Neural progenitor cell (in vitro differentiated cells): ENCODE measurements around the gene TRIM10. TPM values are rescaled to one million over a fixed set of nuclear protein-coding genes. Genes with fewer than 3 reads are reported as not detected.

Experiments used
- DNase-seq: peaks from one replicate; pipeline ENCODE4 v3.0.0-alpha.2; 2016; ENCODE audit warnings: low spot score
- H2AFZ ChIP-seq: fragments of 200-600 bp; sonication (generic); replicated peaks from 2 replicates; pipeline ENCODE4 v1.6.1; 2016; ENCODE audit warnings: antibody characterized with exemption
- H3F3A ChIP-seq: fragments of 200-600 bp; sonication (generic); 2 replicates; pipeline ENCODE4 v1.6.1; 2016; ENCODE audit warnings: antibody characterized with exemption, low read depth
- H3K27ac ChIP-seq: fragments of 200-600 bp; sonication (generic); 2 replicates; pipeline ENCODE4 v1.5.1; 2016; ENCODE audit warnings: mild to moderate bottlenecking
- H3K27me3 ChIP-seq: fragments of 200-600 bp; sonication (generic); 2 replicates; pipeline ENCODE4 v1.6.1; 2016; ENCODE audit warnings: mild to moderate bottlenecking, moderate library complexity
- H3K36me3 ChIP-seq: fragments of 200-600 bp; sonication (generic); 2 replicates; pipeline ENCODE4 v1.5.1; 2016
- H3K4me1 ChIP-seq: fragments of 200-600 bp; sonication (generic); 2 replicates; pipeline ENCODE4 v1.6.1; 2016; ENCODE audit warnings: mixed run types
- H3K4me2 ChIP-seq: fragments of 200-600 bp; sonication (generic); 2 replicates; pipeline ENCODE4 v1.6.1; 2016
- H3K4me3 ChIP-seq: fragments of 200-600 bp; sonication (generic); 2 replicates; pipeline ENCODE4 v1.5.1; 2016
- H3K79me2 ChIP-seq: fragments of 200-600 bp; sonication (generic); 2 replicates; pipeline ENCODE4 v1.6.1; 2016; ENCODE audit warnings: low read depth
- H3K9ac ChIP-seq: fragments of 200-600 bp; sonication (generic); 2 replicates; pipeline ENCODE4 v1.6.1; 2016
- H3K9me3 ChIP-seq: fragments of 200-600 bp; sonication (generic); 2 replicates; pipeline ENCODE4 v1.5.1; 2016; ENCODE audit warnings: low read depth
- H4K20me1 ChIP-seq: fragments of 200-600 bp; sonication (generic); 2 replicates; pipeline ENCODE4 v1.6.1; 2016; ENCODE audit warnings: low read depth
- H3K27ac Mint-ChIP-seq: 3 replicates; pipeline ENCODE4 v1.8.0; 2021; ENCODE audit warnings: mixed read lengths
- H3K27me3 Mint-ChIP-seq: 2 replicates; pipeline ENCODE4 v1.8.0; 2022; ENCODE audit warnings: low read depth, mild to moderate bottlenecking, inconsistent platforms, moderate library complexity, mixed read lengths; ENCODE audit not compliant: insufficient read depth
- H3K36me3 Mint-ChIP-seq: 3 replicates; pipeline ENCODE4 v1.8.0; 2021; ENCODE audit warnings: mixed read lengths
- H3K4me1 Mint-ChIP-seq: 3 replicates; pipeline ENCODE4 v1.8.0; 2021; ENCODE audit warnings: mixed read lengths
- H3K4me3 Mint-ChIP-seq: 3 replicates; pipeline ENCODE4 v1.8.0; 2021; ENCODE audit warnings: mild to moderate bottlenecking, moderate library complexity, mixed read lengths
- H3K9me3 Mint-ChIP-seq: 3 replicates; pipeline ENCODE4 v1.8.0; 2020; ENCODE audit warnings: mixed read lengths
- EZH2 ChIP-seq: fragments of 200-600 bp; sonication (generic); IDR thresholded peaks from 2 replicates; pipeline ENCODE4 v1.6.1; 2017; ENCODE audit warnings: antibody characterized with exemption, mild to moderate bottlenecking, moderate library complexity
- EZH2phosphoT487 ChIP-seq: fragments of 200-600 bp; sonication (generic); IDR thresholded peaks from 2 replicates; pipeline ENCODE4 v1.6.1; 2017; ENCODE audit warnings: antibody characterized with exemption
- total RNA-seq: library from RNA; depleted of rRNA; stranded (reverse); fragments of >200 nt; gene quantifications from 2 replicates; pipeline ENCODE4 v1.2.3, GENCODE V29; 2015; ENCODE audit warnings: low replicate concordance
- TF ChIP-seq, protein P1 (sequence below): fragments of 200-600 bp; sonication (generic); IDR thresholded peaks from 2 replicates; pipeline ENCODE4 v1.5.1; 2017; ENCODE audit warnings: antibody characterized with exemption, mild to moderate bottlenecking

TRIM10 gene
- total RNA-seq, 1 donor from 2014 or later = not detected

DNA sequence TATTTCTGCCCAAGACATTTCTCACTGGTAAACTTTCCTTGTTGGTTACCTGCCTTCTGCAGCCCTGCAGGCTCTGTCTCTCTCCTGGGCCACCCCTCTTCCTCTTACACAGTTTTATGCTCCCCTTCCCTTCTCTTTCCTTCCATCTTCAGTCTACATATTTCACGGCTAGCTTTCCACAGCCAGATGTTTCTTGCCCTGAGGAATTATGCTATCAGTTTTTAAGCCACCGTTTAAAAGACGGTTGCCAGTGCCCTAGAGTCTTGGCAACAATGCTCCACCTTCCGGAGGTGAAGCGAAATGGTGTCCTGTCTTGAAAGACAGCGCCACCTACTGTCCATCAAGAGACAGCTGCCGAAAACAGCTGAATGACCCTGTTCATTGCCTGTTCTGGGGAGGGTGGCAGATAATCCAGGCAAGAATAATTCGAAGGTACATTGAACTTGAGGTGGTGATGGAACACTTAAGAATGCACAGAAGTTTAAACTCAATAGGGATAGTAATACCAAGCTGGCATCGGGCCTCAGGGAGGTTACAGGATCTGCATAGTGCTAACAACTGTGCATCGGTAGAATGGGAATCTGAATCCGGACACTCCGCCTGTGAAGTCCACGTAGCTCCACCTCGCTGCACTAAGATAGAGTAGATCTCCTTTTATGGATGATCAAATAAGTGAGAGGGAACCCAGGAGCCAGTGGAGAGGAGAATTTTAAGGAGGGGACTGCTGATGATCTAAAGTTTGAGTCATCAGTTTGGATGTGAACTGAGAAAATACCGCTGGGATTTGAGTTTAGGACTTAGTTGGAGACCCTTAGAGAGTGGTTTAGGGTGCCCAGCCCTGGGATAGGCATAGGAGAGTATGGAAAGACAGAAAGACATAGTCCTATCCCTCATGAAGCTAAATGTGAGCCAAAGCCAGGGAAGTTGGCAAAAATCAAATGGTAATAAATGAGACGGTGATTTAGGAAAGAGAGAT lies 29.8 kb downstream of the TRIM10 start:
- peak overlapping the region; percentile 8 for H3K4me3 Mint-ChIP-seq

GRCh38 chr6:30130179-30130679 lies 30.8 kb downstream of the TRIM10 start:
- H3K9me3 Mint-ChIP-seq = no peaks in the 10 kb centered on the region
- Histone ChIP-seq H3K79me2 (no peaks in the 10 kb centered on the region), H3K36me3 (no peaks in the 10 kb centered on the region), H2AFZ (no peak overlapping the region), H3K9ac (no peak overlapping the region), H3K27ac (no peak overlapping the region), H3K4me3 (no peak overlapping the region), H3K27me3 (peaks cover 94% of the 10 kb centered on the region), H3K4me2 (no peak overlapping the region), H4K20me1 (no peaks in the 10 kb centered on the region), H3F3A (peaks cover 5% of the 10 kb centered on the region), H3K4me1 (no peaks in the 10 kb centered on the region), H3K9me3 (no peaks in the 10 kb centered on the region)
- H3K4me1 Mint-ChIP-seq = peaks cover 9% of the 10 kb centered on the region
- DNase-seq = no peak
- H3K27ac Mint-ChIP-seq = no peak overlapping the region
- peaks cover 60% of the 10 kb centered on the region for H3K27me3 Mint-ChIP-seq
- H3K36me3 Mint-ChIP-seq = no peaks in the 10 kb centered on the region
- no peak overlapping the region for H3K4me3 Mint-ChIP-seq
- no peak for TF ChIP-seq EZH2
- TF ChIP-seq, protein P1, sequence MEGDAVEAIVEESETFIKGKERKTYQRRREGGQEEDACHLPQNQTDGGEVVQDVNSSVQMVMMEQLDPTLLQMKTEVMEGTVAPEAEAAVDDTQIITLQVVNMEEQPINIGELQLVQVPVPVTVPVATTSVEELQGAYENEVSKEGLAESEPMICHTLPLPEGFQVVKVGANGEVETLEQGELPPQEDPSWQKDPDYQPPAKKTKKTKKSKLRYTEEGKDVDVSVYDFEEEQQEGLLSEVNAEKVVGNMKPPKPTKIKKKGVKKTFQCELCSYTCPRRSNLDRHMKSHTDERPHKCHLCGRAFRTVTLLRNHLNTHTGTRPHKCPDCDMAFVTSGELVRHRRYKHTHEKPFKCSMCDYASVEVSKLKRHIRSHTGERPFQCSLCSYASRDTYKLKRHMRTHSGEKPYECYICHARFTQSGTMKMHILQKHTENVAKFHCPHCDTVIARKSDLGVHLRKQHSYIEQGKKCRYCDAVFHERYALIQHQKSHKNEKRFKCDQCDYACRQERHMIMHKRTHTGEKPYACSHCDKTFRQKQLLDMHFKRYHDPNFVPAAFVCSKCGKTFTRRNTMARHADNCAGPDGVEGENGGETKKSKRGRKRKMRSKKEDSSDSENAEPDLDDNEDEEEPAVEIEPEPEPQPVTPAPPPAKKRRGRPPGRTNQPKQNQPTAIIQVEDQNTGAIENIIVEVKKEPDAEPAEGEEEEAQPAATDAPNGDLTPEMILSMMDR = no peak
- TF ChIP-seq EZH2phosphoT487 = no peak

More for the DNA sequence above, 29.8 kb downstream of the TRIM10 start:
- Histone ChIP-seq H4K20me1 (no peaks in the 10 kb centered on the region), H3K79me2 (no peaks in the 10 kb centered on the region), H3K36me3 (no peaks in the 10 kb centered on the region), H3K9me3 (no peaks in the 10 kb centered on the region), H3K9ac (no peak overlapping the region), H2AFZ (no peak overlapping the region), H3K27me3 (peaks cover 84% of the 10 kb centered on the region), H3K27ac (no peak overlapping the region), H3F3A (peaks cover 5% of the 10 kb centered on the region), H3K4me3 (no peak overlapping the region), H3K4me1 (no peaks in the 10 kb centered on the region), H3K4me2 (no peak overlapping the region)
- Mint-ChIP-seq H3K27me3 (peaks cover 56% of the 10 kb centered on the region), H3K4me1 (peaks cover 9% of the 10 kb centered on the region), H3K36me3 (no peaks in the 10 kb centered on the region), H3K9me3 (no peaks in the 10 kb centered on the region), H3K27ac (no peak overlapping the region)
- TF ChIP-seq EZH2 (peak; percentile 40), EZH2phosphoT487 (peak; percentile 60)
- TF ChIP-seq, protein P1 = peak; percentile 99
- DNase-seq = peak; percentile 92

- Histone ChIP-seq H3K4me2 (no peak overlapping the region), H3K9ac (no peak overlapping the region), H3K27me3 (peaks cover 100% of the 10 kb centered on the region), H3K79me2 (no peaks in the 10 kb centered on the region), H3K4me3 (no peak overlapping the region), H3F3A (peaks cover 5% of the 10 kb centered on the region), H3K27ac (no peak overlapping the region), H3K9me3 (no peaks in the 10 kb centered on the region), H3K4me1 (no peaks in the 10 kb centered on the region), H4K20me1 (no peaks in the 10 kb centered on the region), H3K36me3 (no peaks in the 10 kb centered on the region), H2AFZ (no peak overlapping the region)
- Mint-ChIP-seq H3K4me1 (peaks cover 9% of the 10 kb centered on the region), H3K4me3 (no peak overlapping the region), H3K27ac (no peak overlapping the region), H3K9me3 (no peaks in the 10 kb centered on the region), H3K36me3 (no peaks in the 10 kb centered on the region), H3K27me3 (peaks cover 63% of the 10 kb centered on the region)
- no peak for TF ChIP-seq EZH2
- no peak for TF ChIP-seq EZH2phosphoT487
- TF ChIP-seq, protein P1 = no peak
- DNase-seq = no peak
Observed at GRCh38 chr6:30129265-30130178, 31.5 kb downstream of the TRIM10 start.
